HG02642 (cell line): Measurements from ENCODE around the gene AMBP.
"Not testable (repeated sequence)": the region's sequence is repeated elsewhere in the genome, so short reads cannot be mapped to it uniquely, and the experiment has no call there.

Experiments used
- ATAC-seq: cut with Tn5 transposase; IDR thresholded peaks from one replicate; pipeline ENCODE4 v1.9.1; 2021; ENCODE audit warnings: mild to moderate bottlenecking; ENCODE audit not compliant: unreplicated experiment, poor library complexity

Gene AMBP

GRCh38 chr9:114093761-114094505 is 15.8 kb upstream of the AMBP start:
- no peak for ATAC-seq

- no peak for ATAC-seq
Observed at GRCh38 chr9:114093031-114093471, 15.0 kb upstream of the AMBP start.

- ATAC-seq, result no peak
Observed at GRCh38 chr9:114092336-114092735, 14.2 kb upstream of the AMBP start.

- no peak for ATAC-seq
Observed at GRCh38 chr9:114091711-114092110, 13.6 kb upstream of the AMBP start.

- ATAC-seq, result no peak
Observed at GRCh38 chr9:114090798-114091197, 12.7 kb upstream of the AMBP start.

GRCh38 chr9:114089206-114089840 is 11.2 kb upstream of the AMBP start:
- ATAC-seq, result no peak

GRCh38 chr9:114088571-114089170 is 10.6 kb upstream of the AMBP start:
- ATAC-seq, result no peak

GRCh38 chr9:114087721-114088120 is 9.6 kb upstream of the AMBP start:
- no peak for ATAC-seq

- ATAC-seq, result no peak
Observed at GRCh38 chr9:114086607-114087006, 8.5 kb upstream of the AMBP start.

- no peak for ATAC-seq
Observed at GRCh38 chr9:114086009-114086408, 7.9 kb upstream of the AMBP start.

GRCh38 chr9:114085387-114085789 is 7.3 kb upstream of the AMBP start:
- ATAC-seq, result no peak

GRCh38 chr9:114084282-114085073 is 6.4 kb upstream of the AMBP start:
- ATAC-seq, result no peak

- ATAC-seq, result no peak
Observed at GRCh38 chr9:114083666-114084065, 5.6 kb upstream of the AMBP start.

- not testable (repeated sequence) for ATAC-seq
Observed at GRCh38 chr9:114082763-114083412, 4.8 kb upstream of the AMBP start.

- no peak for ATAC-seq
Observed at GRCh38 chr9:114082017-114082762, 4.1 kb upstream of the AMBP start.

GRCh38 chr9:114081441-114082016 is 3.4 kb upstream of the AMBP start:
- no peak for ATAC-seq

GRCh38 chr9:114080773-114081440 is 2.8 kb upstream of the AMBP start:
- no peak for ATAC-seq

- ATAC-seq, result no peak
Observed at GRCh38 chr9:114080195-114080772, 2.2 kb upstream of the AMBP start.
